ENCODE data around the gene NOG.

- TF ChIP-seq POLR2A (IDR thresholded peaks at IDR 0.05; ENCODE audit: low read length) (no peak), RAD21 (conservative IDR thresholded peaks at IDR 0.05 in 1 of 2, IDR thresholded peaks at IDR 0.05 in 1 of 2) (no peak), CBX8 (IDR thresholded peaks at IDR 0.05) (no peak), SREBF2 (IDR thresholded peaks at IDR 0.05) (no peak), HOXA7 (CRISPR knock-in tag; IDR thresholded peaks at IDR 0.05) (no peak), BHLHE40 (IDR thresholded peaks at IDR 0.05; ENCODE audit: low read depth, low read length) (no peak), EP300 (IDR thresholded peaks at IDR 0.05) (no peak), HMGXB4 (CRISPR knock-in tag; IDR thresholded peaks at IDR 0.05; ENCODE audit: borderline replicate concordance) (no peak), SMC3 (IDR thresholded peaks at IDR 0.05) (no peak), RCOR1 (IDR thresholded peaks at IDR 0.05; ENCODE audit: low read depth, low read length) (no peak), TP53 (CRISPR knock-in tag; IDR thresholded peaks at IDR 0.05) (no peak), POLR2AphosphoS2 (conservative IDR thresholded peaks at IDR 0.05; ENCODE audit: low read length) (no peak)
- TF ChIP-seq, protein P1, sequence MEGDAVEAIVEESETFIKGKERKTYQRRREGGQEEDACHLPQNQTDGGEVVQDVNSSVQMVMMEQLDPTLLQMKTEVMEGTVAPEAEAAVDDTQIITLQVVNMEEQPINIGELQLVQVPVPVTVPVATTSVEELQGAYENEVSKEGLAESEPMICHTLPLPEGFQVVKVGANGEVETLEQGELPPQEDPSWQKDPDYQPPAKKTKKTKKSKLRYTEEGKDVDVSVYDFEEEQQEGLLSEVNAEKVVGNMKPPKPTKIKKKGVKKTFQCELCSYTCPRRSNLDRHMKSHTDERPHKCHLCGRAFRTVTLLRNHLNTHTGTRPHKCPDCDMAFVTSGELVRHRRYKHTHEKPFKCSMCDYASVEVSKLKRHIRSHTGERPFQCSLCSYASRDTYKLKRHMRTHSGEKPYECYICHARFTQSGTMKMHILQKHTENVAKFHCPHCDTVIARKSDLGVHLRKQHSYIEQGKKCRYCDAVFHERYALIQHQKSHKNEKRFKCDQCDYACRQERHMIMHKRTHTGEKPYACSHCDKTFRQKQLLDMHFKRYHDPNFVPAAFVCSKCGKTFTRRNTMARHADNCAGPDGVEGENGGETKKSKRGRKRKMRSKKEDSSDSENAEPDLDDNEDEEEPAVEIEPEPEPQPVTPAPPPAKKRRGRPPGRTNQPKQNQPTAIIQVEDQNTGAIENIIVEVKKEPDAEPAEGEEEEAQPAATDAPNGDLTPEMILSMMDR (IDR thresholded peaks at IDR 0.05) = no peak
Measured at GRCh38 chr17:56624912-56625311, 31.4 kb downstream of the NOG start.

Data from A549 (cell line).